NK-92 treated with Interleukin-12 subunit alpha and Interleukin-12 subunit beta, amount 100 ng/mL, for 24 hours (cell line): Measurements from ENCODE around the gene SH3TC2.

ENCODE experiments used
- DNase-seq: peaks from one replicate; lab custom pipeline; 2025; lab: John Stamatoyannopoulos, UW

The SH3TC2 gene

GRCh38 chr5:149060325-149060724, 2.5 kb downstream of the SH3TC2 start:
- no peak for DNase-seq

DNA sequence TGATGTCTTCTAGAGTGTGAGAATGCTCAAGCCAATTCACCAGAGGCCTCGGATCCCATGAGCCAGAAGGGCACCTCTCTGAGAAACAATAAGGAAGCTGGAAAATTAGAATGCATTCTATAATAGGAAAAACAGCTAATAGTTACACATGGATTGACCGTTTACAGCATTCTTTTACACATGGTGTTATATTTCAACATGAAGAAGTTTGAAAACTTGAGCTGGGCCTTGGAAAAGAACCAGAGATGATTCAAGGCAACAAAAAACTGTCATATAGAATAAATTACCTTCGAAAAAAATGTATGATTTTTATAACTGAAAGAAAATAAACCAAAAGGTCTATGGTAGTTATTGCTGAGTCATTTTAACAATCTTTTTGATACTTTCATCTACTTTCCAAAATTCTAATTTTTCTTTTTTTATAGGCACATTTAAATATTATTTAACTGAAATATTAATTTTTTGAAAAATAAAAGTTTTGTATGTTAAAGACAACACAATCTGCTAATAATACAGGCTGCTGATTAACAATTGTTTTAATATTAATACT, 6.2 kb downstream of the SH3TC2 start:
- DNase-seq: no peak

- DNase-seq: no peak
Measured at GRCh38 chr5:149054416-149054815, 8.4 kb downstream of the SH3TC2 start.

DNA sequence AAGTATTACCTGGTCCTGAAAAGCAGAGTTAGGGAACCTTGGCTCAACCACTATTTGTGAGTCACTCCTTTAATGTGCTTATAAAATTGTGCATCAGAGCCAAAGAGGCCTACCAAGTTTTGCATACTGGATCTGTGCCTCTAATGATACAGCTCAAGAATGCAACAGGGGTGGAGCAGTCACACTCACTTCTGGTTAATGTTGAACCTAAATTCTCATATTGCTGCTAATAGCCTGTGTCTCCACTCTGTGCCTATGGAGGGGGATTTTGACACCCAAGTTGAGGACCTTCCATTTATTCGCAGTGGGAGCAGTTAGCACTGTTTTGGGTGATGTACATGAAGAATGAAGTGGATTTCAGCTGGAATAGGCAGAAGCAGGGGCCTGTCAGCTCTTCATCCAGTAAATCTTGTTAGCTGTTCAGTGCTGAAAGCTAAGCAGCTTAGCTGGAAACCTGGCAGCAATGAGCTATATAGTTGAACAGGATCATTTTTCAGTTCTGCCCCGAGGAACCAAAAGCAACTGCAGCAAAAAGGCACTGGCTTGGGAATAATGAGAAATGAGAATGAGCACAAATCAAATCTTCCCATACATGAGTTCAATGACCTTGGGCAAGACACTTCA, 9.7 kb downstream of the SH3TC2 start:
- no peak for DNase-seq

- DNase-seq: no peak
Measured at GRCh38 chr5:149049371-149049781, 13.5 kb downstream of the SH3TC2 start.

DNA sequence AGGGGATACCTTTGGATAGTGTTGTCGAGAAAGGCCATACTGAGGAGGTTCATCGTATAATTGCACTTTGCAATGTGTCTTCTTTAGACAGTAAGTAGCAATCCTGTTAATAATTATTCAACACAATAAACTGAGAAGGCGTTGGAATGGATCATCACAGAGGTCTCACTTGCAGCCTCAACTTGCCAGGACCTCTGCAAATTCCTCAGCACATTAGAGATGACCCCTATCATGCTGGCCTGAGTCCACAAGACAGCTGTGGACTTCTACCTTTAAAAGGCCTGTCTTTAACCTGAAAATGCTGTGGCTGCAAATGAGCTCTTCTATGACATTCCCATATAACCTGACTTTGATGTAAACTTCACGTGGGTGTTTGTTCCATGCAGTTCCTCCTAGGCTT, 14.1 kb downstream of the SH3TC2 start:
- DNase-seq: no peak

DNA sequence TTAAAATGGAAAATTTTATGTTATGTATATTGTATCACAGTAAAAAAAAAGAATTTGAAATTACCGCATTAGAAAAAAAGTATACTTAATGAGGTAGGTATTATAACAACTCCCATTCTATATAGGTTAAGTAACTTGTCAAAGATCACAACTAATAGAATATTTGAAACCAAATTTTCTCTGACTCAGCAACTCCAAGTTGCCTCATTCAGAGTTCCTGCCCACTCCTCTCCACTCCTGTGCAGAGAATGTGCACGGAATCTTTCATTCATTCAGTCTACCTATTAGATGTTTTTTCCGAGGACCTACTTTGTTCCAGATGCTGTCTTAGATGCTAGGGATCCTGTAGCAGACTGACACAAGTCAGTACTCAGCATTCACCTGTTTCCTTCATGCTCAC, 15.4 kb downstream of the SH3TC2 start:
- DNase-seq: no peak

DNA sequence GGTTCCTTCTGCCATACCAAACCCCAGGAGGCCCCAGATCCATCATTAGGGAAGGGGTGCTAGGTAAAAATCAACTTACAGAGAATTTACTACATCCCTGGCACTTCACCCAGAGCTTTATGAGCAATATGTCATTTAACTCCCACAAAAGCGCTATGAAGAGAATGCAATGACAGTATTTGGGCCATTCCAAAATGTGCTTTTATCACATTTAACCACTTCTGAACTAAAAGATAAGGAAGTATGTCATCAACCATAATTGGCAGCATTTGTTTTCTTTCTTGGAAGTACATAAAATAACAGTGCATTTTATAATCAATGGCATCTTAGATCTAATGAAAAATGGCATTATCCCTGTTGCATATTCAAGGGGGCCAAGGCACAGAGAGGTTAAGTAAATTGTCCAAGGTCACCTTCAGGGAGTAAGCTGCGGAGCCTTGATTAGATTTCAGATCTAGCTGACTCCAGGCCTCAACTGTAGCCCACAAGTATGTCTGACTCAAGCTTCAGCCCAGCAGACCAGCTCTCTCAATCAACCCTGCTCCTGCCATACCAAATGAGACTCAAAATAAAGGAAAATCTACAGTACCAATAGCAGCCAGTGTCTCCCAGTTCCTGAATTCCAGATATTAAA, 16.5 kb downstream of the SH3TC2 start:
- no peak for DNase-seq

DNA sequence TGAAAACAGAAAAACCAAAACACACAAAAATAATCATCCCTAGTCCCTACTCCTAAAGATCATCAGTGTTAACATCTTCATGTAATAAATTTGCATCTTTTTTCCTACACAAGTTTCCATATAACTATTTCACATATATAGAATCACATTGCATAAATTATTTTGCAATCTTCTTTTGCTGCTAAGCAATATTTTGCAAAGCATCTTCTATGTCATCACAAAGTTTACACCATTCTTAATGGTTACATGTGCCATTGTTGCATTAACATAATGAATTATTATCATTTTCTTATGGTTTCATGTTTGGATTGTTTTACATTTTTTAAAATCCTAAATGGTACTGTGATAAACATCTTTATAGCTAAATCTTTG, 17.8 kb downstream of the SH3TC2 start:
- DNase-seq: no peak

- no peak for DNase-seq
Measured at GRCh38 chr5:149044453-149045088, 18.3 kb downstream of the SH3TC2 start.

GRCh38 chr5:149043641-149044040, 19.2 kb downstream of the SH3TC2 start:
- DNase-seq: no peak

- DNase-seq: no peak
Measured at GRCh38 chr5:149042865-149043264, 20.0 kb downstream of the SH3TC2 start.

- no peak for DNase-seq
Measured at GRCh38 chr5:149041242-149041641, 21.6 kb downstream of the SH3TC2 start.

DNA sequence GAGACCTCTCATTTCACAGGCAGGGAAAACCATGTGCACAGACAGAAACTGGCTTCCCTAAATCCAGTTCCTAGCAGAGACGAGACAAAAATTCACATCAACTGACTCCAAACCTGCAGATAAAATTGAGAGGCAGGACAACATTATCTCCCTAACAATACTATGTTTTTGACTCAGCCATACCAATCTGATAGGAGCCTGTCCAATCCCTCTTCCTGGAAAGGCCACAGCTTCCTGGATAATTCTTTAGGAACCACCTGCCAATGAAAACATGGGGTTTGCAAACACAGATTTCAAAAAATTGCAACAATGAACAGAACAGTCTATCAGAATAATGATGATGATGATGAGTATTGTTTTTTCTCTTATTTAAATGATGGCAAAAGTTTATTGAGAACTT, 22.4 kb downstream of the SH3TC2 start:
- DNase-seq: no peak

GRCh38 chr5:149039506-149039905, 23.4 kb downstream of the SH3TC2 start:
- DNase-seq: no peak

- DNase-seq: no peak
Measured at GRCh38 chr5:149038336-149039080, 24.4 kb downstream of the SH3TC2 start.

- DNase-seq: peak; percentile 38
Measured at GRCh38 chr5:149037817-149038216, 25.0 kb downstream of the SH3TC2 start.

GRCh38 chr5:149036970-149037369, 25.9 kb downstream of the SH3TC2 start:
- no peak for DNase-seq

DNA sequence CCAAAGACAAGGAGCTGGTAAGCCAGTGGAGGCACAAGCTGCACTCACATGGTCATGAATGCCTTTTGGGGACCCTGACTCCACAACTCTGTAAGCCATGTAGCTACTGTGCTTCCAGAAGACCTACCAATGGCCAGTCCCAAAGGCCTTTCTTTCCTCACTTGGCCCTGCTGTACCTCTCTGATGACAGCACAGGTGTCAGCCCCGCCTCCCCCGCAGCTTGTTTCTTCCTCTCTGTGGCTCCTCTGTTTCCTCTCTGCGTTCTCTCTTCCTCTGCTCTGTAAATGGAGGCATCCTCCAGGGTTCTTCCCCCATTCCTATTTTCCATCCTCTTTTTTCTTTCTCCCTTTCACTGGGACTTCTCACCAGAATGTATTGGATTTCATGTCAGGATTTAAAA, 26.7 kb downstream of the SH3TC2 start:
- peak; percentile 14 for DNase-seq

DNA sequence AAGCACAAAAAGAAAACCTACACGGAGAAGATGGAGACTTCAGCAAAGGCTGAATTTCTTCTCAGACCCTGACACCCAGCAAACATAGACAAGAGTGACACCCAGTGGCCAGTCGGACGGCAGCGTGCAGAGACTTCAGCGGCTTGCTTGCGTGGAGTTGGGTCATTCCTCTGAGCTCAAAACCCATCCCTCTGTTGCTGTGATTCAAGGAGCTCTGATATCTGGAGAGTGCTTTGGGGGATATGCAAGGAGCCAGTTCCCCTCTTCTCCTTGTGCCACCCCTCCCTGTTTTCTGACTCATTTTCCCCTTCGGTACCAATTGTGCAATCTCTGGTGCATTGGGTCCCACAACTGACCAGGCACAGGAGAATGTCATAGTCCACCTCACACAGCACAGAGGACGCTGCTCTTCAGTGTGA, 27.5 kb downstream of the SH3TC2 start:
- peak; percentile 59 for DNase-seq

- no peak for DNase-seq
Measured at GRCh38 chr5:149030838-149031397, 31.9 kb downstream of the SH3TC2 start.

GRCh38 chr5:149030392-149030791, 32.5 kb downstream of the SH3TC2 start:
- DNase-seq: no peak
